Right atrium auricular region (tissue), 2 donors: Measurements from ENCODE around the gene HEATR5A. TPM values are rescaled to one million over a fixed set of nuclear protein-coding genes. Genes with fewer than 3 reads are reported as not detected.
A peak's percentile ranks its signal among the peaks of the same experiment; 100 is the strongest.

ENCODE experiments used
- DNase-seq: peaks from one replicate; pipeline ENCODE4 v3.0.0-alpha.2; 2019; ENCODE audit warnings: low spot score
- H3K27ac ChIP-seq, 2 donors: fragments of 200-600 bp; sonication (generic); 1 replicate in 1 of 2; 2 replicates in 1 of 2; pipeline ENCODE4 v1.5.1; 2016 to 2019
- H3K27me3 ChIP-seq, 2 donors: fragments of 200-600 bp; sonication (generic); one replicate each; pipeline versions ENCODE4 v1.5.1 to v1.6.0; 2017 to 2019
- H3K36me3 ChIP-seq: fragments of 200-600 bp; sonication (generic); one replicate; pipeline ENCODE4 v1.5.1; 2016
- H3K4me1 ChIP-seq, 2 donors: fragments of 200-600 bp; sonication (generic); one replicate each; pipeline versions ENCODE4 v1.5.1 to v1.6.0; 2017 to 2019
- H3K4me3 ChIP-seq, 2 donors: fragments of 200-600 bp; sonication (generic); 1 replicate in 1 of 2; 2 replicates in 1 of 2; pipeline ENCODE4 v1.5.1; 2017 to 2019; ENCODE audit warnings: mild to moderate bottlenecking in 1 of 2, moderate library complexity in 1 of 2
- H3K9me3 ChIP-seq, 2 donors: fragments of 200-600 bp; sonication (generic); one replicate each; pipeline ENCODE4 v1.5.1; 2019
- CTCF ChIP-seq, 2 donors: fragments of 200-600 bp; sonication (generic); IDR thresholded peaks; one replicate each; pipeline ENCODE4 v1.5.1; 2019; ENCODE audit warnings: antibody characterized with exemption in 2 of 2
- total RNA-seq, 2 donors: library from RNA; depleted of rRNA; stranded (reverse); fragments of >200 nt; gene quantifications; one replicate each; pipeline ENCODE4 v1.1.0, GENCODE V29; 2016

The HEATR5A gene
- total RNA-seq, 2 donors from 2014 or later = 29.0 to 29.3 TPM

- peaks cover 23% of the 10 kb centered on the region for H3K36me3 ChIP-seq
- H3K27me3 ChIP-seq = no peaks in the 10 kb centered on the region
- no peak for DNase-seq
- H3K9me3 ChIP-seq = no peaks in the 10 kb centered on the region
- no peak overlapping the region for H3K27ac ChIP-seq
- peaks cover 0 to 9% of the 10 kb centered on the region in 2 donors for H3K4me1 ChIP-seq
- H3K4me3 ChIP-seq = no peak overlapping the region
- TF ChIP-seq CTCF (IDR thresholded peaks at IDR 0.05) = no peak
These were observed 28.3 kb downstream of the HEATR5A start for GRCh38 chr14:31391977-31392503.

DNA sequence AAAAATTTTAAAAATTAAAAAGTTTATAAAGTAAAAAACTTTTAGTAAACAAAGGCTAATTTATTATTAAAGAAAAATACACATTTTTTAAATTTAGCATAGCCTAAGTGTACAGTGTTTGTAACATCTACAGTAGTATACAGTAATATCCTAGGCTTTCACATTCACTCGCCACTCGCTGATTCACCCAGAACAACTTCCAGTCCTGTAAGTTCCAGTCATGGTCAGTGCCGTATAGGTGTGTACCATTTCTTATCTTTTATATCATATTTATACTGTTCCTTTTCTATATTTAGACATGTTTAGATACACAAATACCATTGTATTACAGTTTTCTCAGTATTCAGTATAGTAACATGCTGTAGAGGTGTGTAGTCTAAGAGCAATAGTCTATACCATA is 28.9 kb downstream of the HEATR5A start:
- Histone ChIP-seq H3K27ac (no peak overlapping the region), H3K27me3 (no peaks in the 10 kb centered on the region), H3K4me1 (peaks cover 0 to 9% of the 10 kb centered on the region in 2 donors), H3K4me3 (no peak overlapping the region), H3K36me3 (peaks cover 23% of the 10 kb centered on the region), H3K9me3 (no peaks in the 10 kb centered on the region)
- no peak for DNase-seq
- no peak for TF ChIP-seq CTCF (IDR thresholded peaks at IDR 0.05)

DNA sequence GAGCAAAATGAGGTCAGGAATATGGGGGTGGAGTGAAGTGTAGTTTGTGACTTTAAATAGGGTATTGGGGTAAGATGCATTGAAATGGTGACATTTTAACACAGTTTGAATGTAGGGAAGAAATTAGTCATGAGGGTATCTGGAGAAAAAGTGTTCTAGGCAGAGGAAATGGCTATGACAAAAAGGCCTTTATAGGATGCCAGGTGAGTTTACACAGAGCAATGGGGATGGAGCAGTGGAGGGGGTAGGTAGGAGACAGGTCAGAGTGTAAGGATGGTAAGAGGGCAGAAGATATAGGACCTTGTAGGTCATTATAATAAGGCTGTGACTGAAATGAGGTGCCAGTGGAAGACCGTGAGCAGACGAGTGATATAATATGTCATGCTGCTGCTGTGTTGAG is 30.4 kb downstream of the HEATR5A start:
- Histone ChIP-seq H3K36me3 (peaks cover 28% of the 10 kb centered on the region), H3K9me3 (no peaks in the 10 kb centered on the region), H3K4me1 (peaks cover 0 to 9% of the 10 kb centered on the region in 2 donors), H3K27me3 (no peaks in the 10 kb centered on the region), H3K4me3 (no peak overlapping the region), H3K27ac (no peak overlapping the region)
- no peak for TF ChIP-seq CTCF (IDR thresholded peaks at IDR 0.05)
- DNase-seq = no peak

DNA sequence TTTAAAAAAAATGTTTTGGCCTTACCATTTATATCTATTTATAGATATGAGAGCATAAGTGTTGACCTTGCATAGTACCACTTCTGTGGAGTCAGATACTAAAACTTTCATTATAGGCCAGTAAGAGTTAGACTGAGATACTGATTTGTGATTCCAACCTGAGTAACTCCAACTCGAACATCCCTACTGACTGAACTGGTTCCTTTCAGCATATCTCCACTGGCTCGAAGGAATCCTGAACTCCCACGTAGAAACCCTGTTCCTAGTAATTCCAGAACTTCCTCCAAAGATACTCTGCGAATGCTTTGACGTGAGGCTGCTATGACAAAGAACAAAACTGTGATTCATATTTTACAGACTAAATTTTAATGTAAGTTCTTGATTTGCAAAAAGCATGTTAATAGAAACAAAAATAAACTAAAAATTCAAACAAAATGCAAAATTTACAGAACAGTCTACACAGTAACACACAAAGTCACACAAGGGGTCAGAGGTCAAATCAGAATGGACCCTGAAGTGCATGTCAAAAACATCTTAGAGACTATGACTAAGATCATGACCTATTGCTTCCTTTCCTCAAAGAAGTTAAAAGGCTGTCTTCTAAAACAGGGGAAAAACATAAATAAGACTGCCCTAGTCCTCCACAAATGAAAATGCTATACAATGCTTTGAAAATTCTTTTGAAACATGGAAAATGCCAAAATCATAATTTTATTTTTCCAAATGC is 31.5 kb downstream of the HEATR5A start:
- no peak for TF ChIP-seq CTCF (IDR thresholded peaks at IDR 0.05)
- Histone ChIP-seq H3K36me3 (peaks cover 23% of the 10 kb centered on the region), H3K4me1 (peaks cover 0 to 9% of the 10 kb centered on the region in 2 donors), H3K4me3 (no peak overlapping the region), H3K27me3 (no peaks in the 10 kb centered on the region), H3K9me3 (no peaks in the 10 kb centered on the region), H3K27ac (peak overlapping the region in 1 of 2 donors; percentile 44)
- DNase-seq = no peak

- Histone ChIP-seq H3K4me1 (peaks cover 0 to 9% of the 10 kb centered on the region in 2 donors), H3K36me3 (peaks cover 19% of the 10 kb centered on the region), H3K27ac (no peak overlapping the region), H3K9me3 (no peaks in the 10 kb centered on the region), H3K4me3 (no peak overlapping the region), H3K27me3 (no peaks in the 10 kb centered on the region)
- TF ChIP-seq CTCF (IDR thresholded peaks at IDR 0.05) = no peak
- DNase-seq = no peak
These were observed 33.3 kb downstream of the HEATR5A start for GRCh38 chr14:31387091-31387490.
